Measurements from ENCODE around the gene PDIK1L. TPM values are rescaled to one million over a fixed set of nuclear protein-coding genes. Genes with fewer than 3 reads are reported as not detected.

Gene PDIK1L
- total RNA-seq, 3 donors from 2014 or later (not counting 1 experiment from before 2014, with no cell fraction given): 3.1 to 8.2 (median 8.1) TPM

GRCh38 chr1:26153966-26154532 lies 42.4 kb downstream of the PDIK1L start:
- peaks cover 12% of the 10 kb centered on the region for H3K27me3 ChIP-seq (ENCODE audit: control insufficient read depth, insufficient read depth, low read length)
- peaks cover 0 to 5% of the 10 kb centered on the region in 2 donors for H3K4me1 Mint-ChIP-seq
- ATAC-seq: no peak
- H3K27ac ChIP-seq (ENCODE audit: low read length): no peak overlapping the region
- no peaks in the 10 kb centered on the region for H3K36me3 ChIP-seq (ENCODE audit: control insufficient read depth, insufficient read depth, low read length)
- no peak for DNase-seq
- peaks cover 34 to 38% of the 10 kb centered on the region in 2 donors for H3K27me3 Mint-ChIP-seq (ENCODE audit: low read depth in 2 of 2)
- no peak for TF ChIP-seq CTCF (IDR thresholded peaks at IDR 0.05)
- 83% methylated on average over 5 of the region's 5 CpGs for WGBS (ENCODE audit: insufficient coverage)
- H3K9me3 Mint-ChIP-seq: no peaks in the 10 kb centered on the region
- H3K36me3 Mint-ChIP-seq: no peaks in the 10 kb centered on the region
- intact Hi-C loops (cut with micrococcal nuclease): no loop called here
- H3K9me3 ChIP-seq (ENCODE audit: control insufficient read depth, insufficient read depth, low read length): no peaks in the 10 kb centered on the region
- peaks cover 4% of the 10 kb centered on the region for H3K4me1 ChIP-seq (ENCODE audit: control insufficient read depth, insufficient read depth, low read length)
- no peak overlapping the region for H3K27ac Mint-ChIP-seq
- no peak overlapping the region for H3K4me3 ChIP-seq (ENCODE audit: low read length)
- no peak overlapping the region for H3K4me3 Mint-ChIP-seq

GRCh38 chr1:26154750-26155149 lies 43.1 kb downstream of the PDIK1L start:
- H3K4me3 ChIP-seq (ENCODE audit: low read length): no peak overlapping the region
- Mint-ChIP-seq H3K4me3 (no peak overlapping the region), H3K4me1 (peaks cover 0 to 5% of the 10 kb centered on the region in 2 donors), H3K36me3 (no peaks in the 10 kb centered on the region), H3K9me3 (no peaks in the 10 kb centered on the region), H3K27me3 (ENCODE audit: low read depth in 2 of 2) (peaks cover 35 to 41% of the 10 kb centered on the region in 2 donors), H3K27ac (no peak overlapping the region)
- peaks cover 12% of the 10 kb centered on the region for H3K27me3 ChIP-seq (ENCODE audit: control insufficient read depth, insufficient read depth, low read length)
- no peak overlapping the region for H3K27ac ChIP-seq (ENCODE audit: low read length)
- no peak for TF ChIP-seq CTCF (IDR thresholded peaks at IDR 0.05)
- WGBS (ENCODE audit: insufficient coverage): 78% methylated on average over 9 of the region's 9 CpGs
- no peaks in the 10 kb centered on the region for H3K9me3 ChIP-seq (ENCODE audit: control insufficient read depth, insufficient read depth, low read length)
- no peaks in the 10 kb centered on the region for H3K36me3 ChIP-seq (ENCODE audit: control insufficient read depth, insufficient read depth, low read length)
- peaks cover 4% of the 10 kb centered on the region for H3K4me1 ChIP-seq (ENCODE audit: control insufficient read depth, insufficient read depth, low read length)
- ATAC-seq: no peak
- intact Hi-C loops (cut with micrococcal nuclease): no loop called here
- no peak for DNase-seq

GRCh38 chr1:26155370-26156284 lies 44.0 kb downstream of the PDIK1L start:
- DNase-seq: no peak
- Histone ChIP-seq H3K4me3 (ENCODE audit: low read length) (no peak overlapping the region), H3K9me3 (ENCODE audit: control insufficient read depth, insufficient read depth, low read length) (no peaks in the 10 kb centered on the region), H3K27ac (ENCODE audit: low read length) (no peak overlapping the region), H3K36me3 (ENCODE audit: control insufficient read depth, insufficient read depth, low read length) (no peaks in the 10 kb centered on the region), H3K27me3 (ENCODE audit: control insufficient read depth, insufficient read depth, low read length) (peaks cover 12% of the 10 kb centered on the region), H3K4me1 (ENCODE audit: control insufficient read depth, insufficient read depth, low read length) (peaks cover 4% of the 10 kb centered on the region)
- TF ChIP-seq CTCF (IDR thresholded peaks at IDR 0.05): no peak
- H3K9me3 Mint-ChIP-seq: no peaks in the 10 kb centered on the region
- H3K36me3 Mint-ChIP-seq: no peaks in the 10 kb centered on the region
- H3K4me3 Mint-ChIP-seq: no peak overlapping the region
- intact Hi-C loops (cut with micrococcal nuclease): no loop called here
- peaks cover 32 to 37% of the 10 kb centered on the region in 2 donors for H3K27me3 Mint-ChIP-seq (ENCODE audit: low read depth in 2 of 2)
- 53% methylated on average over 21 of the region's 21 CpGs for WGBS (ENCODE audit: insufficient coverage)
- no peak for ATAC-seq
- peaks cover 0 to 5% of the 10 kb centered on the region in 2 donors for H3K4me1 Mint-ChIP-seq
- H3K27ac Mint-ChIP-seq: no peak overlapping the region
